ENCODE measurements around the gene STAM. TPM values are rescaled to one million over a fixed set of nuclear protein-coding genes. Genes with fewer than 3 reads are reported as not detected.

Gene STAM
- total and polyA plus RNA-seq, 10 donors: 5.6 to 28.6 (median 20.3) TPM

DNA sequence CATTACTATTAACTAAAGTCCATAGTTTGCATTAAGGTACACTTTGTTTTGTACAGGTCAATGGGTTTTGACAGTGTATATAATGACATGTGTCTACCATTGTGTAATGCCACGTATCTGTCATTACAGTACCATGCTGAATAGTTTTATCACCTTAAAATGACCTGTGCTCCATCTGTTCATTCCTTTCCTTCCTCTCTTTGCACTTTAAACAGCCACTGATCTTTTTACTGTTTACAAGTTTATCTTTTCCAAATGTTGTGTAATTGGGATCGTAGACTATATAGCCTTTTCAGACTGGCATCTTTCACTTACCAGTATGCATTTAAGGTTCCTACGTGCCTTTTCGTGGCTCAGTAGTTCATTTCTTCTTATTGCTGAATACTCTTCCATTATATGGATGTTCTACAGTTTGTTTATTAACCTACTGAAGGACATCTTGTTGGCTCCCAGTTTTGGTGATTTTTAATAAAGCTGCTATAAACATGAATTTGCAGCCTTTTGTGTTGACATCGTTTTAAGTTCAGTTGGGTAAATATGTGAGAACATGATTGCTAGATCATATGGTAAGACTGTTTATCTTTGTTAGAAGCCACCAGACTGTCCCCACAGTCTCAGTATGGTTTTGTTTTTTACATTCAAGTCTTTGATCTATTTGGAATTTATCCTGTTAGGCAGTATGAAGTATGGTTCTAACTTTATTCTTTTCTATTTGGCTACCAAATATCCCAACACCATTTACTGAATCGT is 24.7 kb downstream of the STAM start:
- Histone ChIP-seq H3K27me3 (replicated peaks in 1 of 7) (no peaks in the 10 kb centered on the region), H3K4me1 (peaks cover 0 to 68% (median 18%) of the 10 kb centered on the region in 6 donors), H3K4me3 (no peak overlapping the region), H3K36me3 (peaks cover 0 to 4% (median 0%) of the 10 kb centered on the region in 6 donors), H3K27ac (peak overlapping the region in 2 of 8 donors; percentile 4 to 5), H3K9me3 (no peaks in the 10 kb centered on the region)
- no peak for DNase-seq
- intact Hi-C loops (cut with DNase I; ENCODE audit: low total_unique reads): no loop called here
- no peak for TF ChIP-seq CTCF (IDR thresholded peaks at IDR 0.05 in 8 of 11, conservative IDR thresholded peaks at IDR 0.05 in 3 of 11)
- TF ChIP-seq POLR2A (IDR thresholded peaks at IDR 0.05): no peak
- no peak for TF ChIP-seq POLR2AphosphoS5 (IDR thresholded peaks at IDR 0.05)
- WGBS, 5 donors: 64 to 80% (median 68%) methylated on average over 6 of the region's 6 CpGs

- intact Hi-C loops (cut with DNase I; ENCODE audit: low total_unique reads): no loop called here
- H3K36me3 ChIP-seq: peaks cover 0 to 4% (median 0%) of the 10 kb centered on the region in 6 donors
- H3K4me3 ChIP-seq: no peak overlapping the region
- WGBS, 5 donors: 52 to 64% (median 59%) methylated on average over 11 of the region's 11 CpGs
- no peak for DNase-seq
- peak overlapping the region in 2 of 8 donors; percentile 4 to 5 for H3K27ac ChIP-seq
- no peaks in the 10 kb centered on the region for H3K9me3 ChIP-seq
- no peaks in the 10 kb centered on the region for H3K27me3 ChIP-seq (replicated peaks in 1 of 7)
- TF ChIP-seq POLR2AphosphoS5 (IDR thresholded peaks at IDR 0.05) (no peak), CTCF (IDR thresholded peaks at IDR 0.05 in 8 of 11, conservative IDR thresholded peaks at IDR 0.05 in 3 of 11) (no peak), POLR2A (IDR thresholded peaks at IDR 0.05) (no peak)
- peaks cover 0 to 65% (median 18%) of the 10 kb centered on the region in 6 donors for H3K4me1 ChIP-seq
Observed at GRCh38 chr10:17669185-17669872, 25.4 kb downstream of the STAM start.

DNA sequence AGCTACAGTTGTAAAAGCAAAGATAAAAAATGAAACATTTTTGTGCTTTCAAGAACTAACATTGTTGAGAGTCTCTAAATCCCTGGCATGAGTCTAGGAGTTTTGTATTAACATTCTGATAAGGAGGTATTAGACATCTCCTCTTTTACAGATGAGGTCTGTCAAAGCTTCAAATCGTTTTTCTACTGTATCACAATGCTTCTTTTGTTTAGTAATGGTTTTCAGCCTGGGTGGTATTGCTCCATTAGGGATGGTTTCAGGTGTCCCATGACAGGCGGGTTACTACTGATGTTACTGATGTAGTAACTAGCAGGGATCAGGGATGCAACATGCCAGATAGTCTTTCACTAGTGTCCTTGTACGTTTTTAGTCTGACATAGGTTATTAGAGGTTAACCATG is 27.4 kb downstream of the STAM start:
- no peak for DNase-seq
- H3K4me1 ChIP-seq: peaks cover 0 to 47% (median 17%) of the 10 kb centered on the region in 6 donors
- intact Hi-C loops (cut with DNase I; ENCODE audit: low total_unique reads): no loop called here

More for the DNA sequence above, 27.4 kb downstream of the STAM start:
- no peaks in the 10 kb centered on the region for H3K27me3 ChIP-seq (replicated peaks in 1 of 7)
- no peak overlapping the region for H3K4me3 ChIP-seq
- H3K36me3 ChIP-seq: peaks cover 0 to 4% (median 0%) of the 10 kb centered on the region in 6 donors
- no peak overlapping the region for H3K27ac ChIP-seq
- 64 to 74% (median 73%) methylated on average over 3 of the region's 3 CpGs for WGBS, 5 donors
- TF ChIP-seq CTCF (IDR thresholded peaks at IDR 0.05 in 8 of 11, conservative IDR thresholded peaks at IDR 0.05 in 3 of 11) (no peak), POLR2AphosphoS5 (IDR thresholded peaks at IDR 0.05) (no peak), POLR2A (IDR thresholded peaks at IDR 0.05) (no peak)
- H3K9me3 ChIP-seq: no peaks in the 10 kb centered on the region

All from spleen (tissue), 11 donors.